Ovary (tissue), 9 donors: ENCODE measurements around the gene PKP3. TPM values are rescaled to one million over a fixed set of nuclear protein-coding genes. Genes with fewer than 3 reads are reported as not detected.

Source experiments
- DNase-seq, 5 donors: peaks; one replicate each; pipeline ENCODE4 v3.0.0-alpha.2; 2019 to 2020
- H3K27ac ChIP-seq, 2 donors: fragments of 200-600 bp; one replicate each; pipeline versions ENCODE4 v1.5.1 to v1.8.0; 2019 to 2022
- H3K27me3 ChIP-seq: fragments of 200-600 bp; one replicate; pipeline ENCODE4 v1.8.0; 2022
- H3K36me3 ChIP-seq: fragments of 200-600 bp; sonication (generic); one replicate; pipeline ENCODE4 v1.5.1; 2019
- H3K4me1 ChIP-seq: one replicate; pipeline ENCODE4 v1.8.1; 2013; ENCODE audit warnings: mild to moderate bottlenecking, moderate library complexity; ENCODE audit not compliant: insufficient read depth
- H3K4me3 ChIP-seq: fragments of 200-600 bp; sonication (generic); one replicate; pipeline ENCODE4 v1.5.1; 2017
- H3K9me3 ChIP-seq, 2 donors: fragments of 200-600 bp in 1 of 2; sonication (generic) in 1 of 2; one replicate each; pipeline versions ENCODE4 v1.5.1 to v1.8.1; 2013 to 2019; ENCODE audit warnings: mild to moderate bottlenecking in 1 of 2, moderate library complexity in 1 of 2
- EP300 ChIP-seq: sonication (generic); formaldehyde crosslinking; IDR thresholded peaks from one replicate; pipeline ENCODE4 v1.6.1; 2017; ENCODE audit warnings: antibody characterized with exemption
- POLR2A ChIP-seq: fragments of 450-650 bp; IDR thresholded peaks from one replicate; pipeline ENCODE4 v1.6.1; 2017; ENCODE audit warnings: antibody characterized with exemption, mild to moderate bottlenecking, moderate library complexity
- WGBS, 3 donors: extraction: QIAGEN DNeasy Blood & Tissue Kit in 1 of 3; methylation state at CpG; one replicate each; pipeline versions ENCODE4 v1.1.5 to v1.1.7; 2013 to 2017; 5-methylcytosine and 5-hydroxymethylcytosine counted together
- intact Hi-C, 4 donors: fragments of 100-400 bp; cut with DNase I; formaldehyde crosslinking; loops; one replicate each; pipeline versions ENCODE4 v1.11.0 to v1.15.1; 2022 to 2023
- polyA plus RNA-seq, 2 donors: library from polyadenylated mRNA; stranded (reverse); fragments of 200-250 nt in 1 of 2; fragments of 350-450 nt in 1 of 2; fragmentation: Illumina TruSeq in 1 of 2; extraction: RNeasy Lipid Tissue Mini Kit (QIAGEN cat#74804) in 1 of 2; gene quantifications; one replicate each; pipeline ENCODE4 v1.2.3, GENCODE V29; 2013 to 2014
- total RNA-seq, 7 donors: library from RNA; depleted of rRNA in 2 of 7; stranded (reverse); fragments of >200 nt in 2 of 7; fragmentation: NEBNext Ultra II Directional in 3 of 7; extraction: Animal tissue kit (Norgen Biotek cat#: 25700) in 3 of 7; gene quantifications; one replicate each; pipeline versions ENCODE4 v1.1.0 to v1.2.4, GENCODE V29; 2016 to 2023
- TF ChIP-seq, protein P1 (sequence below), 3 donors: fragments of 450-650 bp in 2 of 3; fragments of 200-600 bp in 1 of 3; IDR thresholded peaks; one replicate each; pipeline versions ENCODE4 v1.5.1 to v1.8.0; 2016 to 2022; ENCODE audit warnings: antibody characterized with exemption in 3 of 3, mild to moderate bottlenecking in 1 of 3
- donor health status: DM: no; HTN: no; CAD: no; lungs with moderate emphysema.
- donor health status: DM: no; HTN: no; CAD: no.
- donor health status: Bipolar disorder and iron deficiency.
- donor health status: DM: yes; HTN: yes; CAD: no.
- donor health status: DM: no; HTN: no; CAD: no.
- donor health status: DM: yes; HTN: yes; CAD: no.

Gene PKP3
- total and polyA plus RNA-seq, 9 donors, result 0.21 to 56.8 (median 3.0) TPM; not detected in 1

DNA sequence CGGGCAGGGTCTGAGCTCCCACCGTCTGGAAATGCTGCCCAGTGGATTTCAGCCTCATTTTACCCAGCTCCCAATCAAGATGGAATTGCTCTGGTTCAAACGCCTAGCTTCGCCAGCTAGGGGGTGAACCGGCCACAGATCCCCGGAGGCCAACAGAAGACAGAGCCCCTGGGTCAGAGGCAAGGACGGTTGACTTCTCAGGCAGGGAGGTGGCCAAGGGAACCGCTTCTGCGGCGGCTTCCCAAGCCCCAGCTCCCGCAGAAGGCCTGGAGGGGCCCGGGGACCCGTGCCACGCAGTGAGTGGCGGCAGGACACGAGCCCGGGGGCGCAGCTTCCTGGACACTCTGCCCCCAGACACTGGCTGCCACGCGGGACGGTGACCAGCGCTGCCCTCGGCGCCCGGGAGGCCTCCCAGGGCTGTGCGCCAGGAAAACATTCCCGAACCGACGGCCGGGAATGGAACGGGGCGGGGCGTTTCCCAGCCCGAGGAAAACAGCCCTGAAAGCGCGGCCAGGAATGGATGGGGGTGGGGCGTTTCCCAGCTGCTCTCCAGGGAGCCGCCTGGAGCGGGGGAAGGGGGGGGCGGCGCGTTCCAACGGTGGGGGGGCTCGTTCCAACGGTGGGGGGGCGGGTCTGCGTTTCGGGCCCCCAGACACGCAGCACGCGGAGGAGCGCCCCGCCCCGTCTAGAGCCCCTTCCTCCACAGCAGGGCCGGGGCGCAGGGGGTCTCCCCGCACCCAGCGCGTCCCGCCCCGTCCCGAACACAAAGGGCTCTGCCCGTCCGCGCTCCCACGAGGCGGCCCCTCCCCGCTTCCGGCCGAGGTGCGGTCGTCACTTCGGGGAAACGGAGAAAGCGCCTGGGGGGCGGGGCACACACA is 38.2 kb upstream of the PKP3 start:
- intact Hi-C loops, result loop anchor here (2.0 to 5.0 kb wide), 3 partner anchors 34 to 49 kb away; partner anchors contain the start of genes IFITM2 (in 3 of the 4) and IFITM3 (in 1 of the 4)
- H3K36me3 ChIP-seq, result no peaks in the 10 kb centered on the region
- DNase-seq, result peak; percentile 98 to 99 (median 99)
- TF ChIP-seq POLR2A (peak; percentile 49), EP300 (peak; percentile 96)
- TF ChIP-seq, protein P1, sequence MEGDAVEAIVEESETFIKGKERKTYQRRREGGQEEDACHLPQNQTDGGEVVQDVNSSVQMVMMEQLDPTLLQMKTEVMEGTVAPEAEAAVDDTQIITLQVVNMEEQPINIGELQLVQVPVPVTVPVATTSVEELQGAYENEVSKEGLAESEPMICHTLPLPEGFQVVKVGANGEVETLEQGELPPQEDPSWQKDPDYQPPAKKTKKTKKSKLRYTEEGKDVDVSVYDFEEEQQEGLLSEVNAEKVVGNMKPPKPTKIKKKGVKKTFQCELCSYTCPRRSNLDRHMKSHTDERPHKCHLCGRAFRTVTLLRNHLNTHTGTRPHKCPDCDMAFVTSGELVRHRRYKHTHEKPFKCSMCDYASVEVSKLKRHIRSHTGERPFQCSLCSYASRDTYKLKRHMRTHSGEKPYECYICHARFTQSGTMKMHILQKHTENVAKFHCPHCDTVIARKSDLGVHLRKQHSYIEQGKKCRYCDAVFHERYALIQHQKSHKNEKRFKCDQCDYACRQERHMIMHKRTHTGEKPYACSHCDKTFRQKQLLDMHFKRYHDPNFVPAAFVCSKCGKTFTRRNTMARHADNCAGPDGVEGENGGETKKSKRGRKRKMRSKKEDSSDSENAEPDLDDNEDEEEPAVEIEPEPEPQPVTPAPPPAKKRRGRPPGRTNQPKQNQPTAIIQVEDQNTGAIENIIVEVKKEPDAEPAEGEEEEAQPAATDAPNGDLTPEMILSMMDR (IDR thresholded peaks at IDR 0.05), result peak in 1 of 3 donors; percentile 4
- no peaks in the 10 kb centered on the region for H3K27me3 ChIP-seq
- H3K27ac ChIP-seq, result peak overlapping the region; percentile 95
- peaks cover 14% of the 10 kb centered on the region for H3K4me1 ChIP-seq
- peak overlapping the region; percentile 43 for H3K4me3 ChIP-seq
- no peaks in the 10 kb centered on the region for H3K9me3 ChIP-seq
- WGBS, 3 donors, result 1 to 4% (median 2%) methylated on average over 31 to 73 of the region's 76 CpGs

DNA sequence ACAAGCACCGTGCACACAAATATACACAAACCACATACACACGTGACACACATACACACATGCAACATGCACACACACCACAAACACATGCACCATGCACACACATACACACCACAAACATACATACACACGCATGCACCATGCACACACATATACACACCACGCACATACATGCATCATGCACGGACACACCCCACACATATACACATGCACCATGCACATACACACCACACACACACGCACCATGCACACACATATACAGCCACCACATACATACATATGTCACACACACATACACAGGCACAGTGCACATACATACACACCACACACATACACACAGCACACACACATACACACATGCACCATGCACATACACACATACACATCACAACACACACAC is 37.4 kb upstream of the PKP3 start:
- H3K36me3 ChIP-seq, result no peaks in the 10 kb centered on the region
- no peak overlapping the region for H3K4me3 ChIP-seq
- H3K4me1 ChIP-seq, result peaks cover 14% of the 10 kb centered on the region
- H3K27ac ChIP-seq, result no peak overlapping the region
- intact Hi-C loops, result loop anchor here in 3 of 4 donors (5.0 kb wide), 2 partner anchors 34 to 49 kb away; partner anchors contain the start of genes IFITM2 (in 3 of the 3) and IFITM3 (in 1 of the 3)
- TF ChIP-seq EP300, result no peak
- TF ChIP-seq, protein P1 (IDR thresholded peaks at IDR 0.05), result no peak
- TF ChIP-seq POLR2A, result no peak
- H3K9me3 ChIP-seq, result no peaks in the 10 kb centered on the region
- no peaks in the 10 kb centered on the region for H3K27me3 ChIP-seq
- DNase-seq, result peak in 2 of 5 donors; percentile 7 to 9
- 68 to 77% (median 70%) methylated on average over 6 of the region's 6 CpGs for WGBS, 3 donors

DNA sequence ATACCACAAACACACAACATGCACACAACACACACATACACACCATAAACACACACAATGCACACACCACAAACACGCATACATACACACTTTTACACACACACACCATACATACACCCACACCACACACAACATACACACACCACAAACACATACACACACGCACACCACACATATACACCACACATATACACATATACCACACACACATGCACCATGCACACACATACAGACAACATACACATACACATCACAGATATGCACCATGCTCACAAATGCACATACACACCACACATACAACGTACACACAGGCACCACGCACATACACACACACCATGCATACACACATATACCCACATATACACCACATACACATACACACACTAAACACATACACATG is 36.4 kb upstream of the PKP3 start:
- DNase-seq, result peak in 1 of 5 donors; percentile 1
- WGBS, 3 donors, result 81 to 91% (median 86%) methylated on average over 4 of the region's 4 CpGs
- intact Hi-C loops, result loop anchor here in 3 of 4 donors (5.0 kb wide), 2 partner anchors 35 to 50 kb away; partner anchors contain the start of genes IFITM2 (in 3 of the 3) and IFITM3 (in 1 of the 3)
- Histone ChIP-seq H3K27me3 (no peaks in the 10 kb centered on the region), H3K27ac (no peak overlapping the region), H3K4me3 (no peak overlapping the region), H3K4me1 (peaks cover 12% of the 10 kb centered on the region), H3K36me3 (no peaks in the 10 kb centered on the region), H3K9me3 (no peaks in the 10 kb centered on the region)
- TF ChIP-seq EP300 (no peak), POLR2A (no peak)
- TF ChIP-seq, protein P1 (IDR thresholded peaks at IDR 0.05), result no peak

DNA sequence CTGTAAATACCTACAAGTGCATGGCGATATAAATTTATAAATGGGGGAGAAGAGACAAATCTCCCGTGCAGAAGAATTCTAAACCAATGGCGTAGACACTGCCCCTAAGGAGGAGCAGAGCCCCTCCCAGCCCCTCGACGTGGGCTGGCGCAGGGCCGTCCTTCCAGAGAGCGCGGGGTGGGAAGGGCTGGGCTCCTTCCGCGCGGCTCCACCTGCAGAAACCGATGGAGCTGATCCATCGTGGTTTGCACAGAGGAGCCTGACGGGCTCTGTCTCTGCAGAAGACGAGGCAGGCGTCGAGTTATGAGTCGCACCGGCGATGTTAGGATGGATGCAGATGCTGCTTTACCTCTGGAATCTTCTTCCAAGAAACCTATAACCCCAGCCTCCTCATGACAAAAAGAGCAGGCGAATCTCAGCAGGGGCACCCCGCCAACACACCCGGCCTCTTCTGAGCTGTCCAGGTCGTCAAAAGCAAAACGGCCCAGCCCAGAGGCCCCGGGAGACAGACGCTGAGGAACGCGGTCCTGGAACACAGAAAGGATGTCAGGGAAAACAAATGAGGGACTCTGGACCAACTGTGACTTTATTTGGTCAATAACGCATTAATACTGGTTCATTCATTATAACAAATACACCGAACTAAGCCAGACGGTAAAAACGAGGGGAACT is 35.7 kb upstream of the PKP3 start:
- Histone ChIP-seq H3K4me1 (peaks cover 10% of the 10 kb centered on the region), H3K27me3 (no peaks in the 10 kb centered on the region), H3K36me3 (no peaks in the 10 kb centered on the region), H3K4me3 (no peak overlapping the region), H3K9me3 (no peaks in the 10 kb centered on the region), H3K27ac (no peak overlapping the region)
- 26 to 62% (median 40%) methylated on average over 34 of the region's 34 CpGs for WGBS, 3 donors
- intact Hi-C loops, result loop anchor here in 3 of 4 donors (5.0 kb wide), 2 partner anchors 36 to 51 kb away; partner anchors contain the start of genes IFITM2 (in 3 of the 3) and IFITM3 (in 1 of the 3)
- TF ChIP-seq, protein P1 (IDR thresholded peaks at IDR 0.05), result no peak
- TF ChIP-seq POLR2A (no peak), EP300 (no peak)
- DNase-seq, result peak in 1 of 5 donors; percentile 21
